Stomach (tissue), 4 donors: ENCODE data around the gene KATNAL2.

Experiments
- POLR2A ChIP-seq, 4 donors: fragments of 450-650 bp; IDR thresholded peaks; one replicate each; pipeline ENCODE4 v1.6.1; 2016; ENCODE audit warnings: antibody characterized with exemption in 4 of 4, control low read depth in 2 of 4, mild to moderate bottlenecking in 1 of 4, moderate library complexity in 1 of 4
- TF ChIP-seq, protein P1 (sequence below), 7 experiments: fragments of 450-650 bp in 4 of 7; fragments of 200-600 bp in 3 of 7; sonication (generic) in 3 of 7; IDR thresholded peaks; one replicate each; pipeline ENCODE4 v1.5.1; 2016 to 2019; ENCODE audit warnings: antibody characterized with exemption in 7 of 7, control low read depth in 2 of 7, mild to moderate bottlenecking in 1 of 7

DNA sequence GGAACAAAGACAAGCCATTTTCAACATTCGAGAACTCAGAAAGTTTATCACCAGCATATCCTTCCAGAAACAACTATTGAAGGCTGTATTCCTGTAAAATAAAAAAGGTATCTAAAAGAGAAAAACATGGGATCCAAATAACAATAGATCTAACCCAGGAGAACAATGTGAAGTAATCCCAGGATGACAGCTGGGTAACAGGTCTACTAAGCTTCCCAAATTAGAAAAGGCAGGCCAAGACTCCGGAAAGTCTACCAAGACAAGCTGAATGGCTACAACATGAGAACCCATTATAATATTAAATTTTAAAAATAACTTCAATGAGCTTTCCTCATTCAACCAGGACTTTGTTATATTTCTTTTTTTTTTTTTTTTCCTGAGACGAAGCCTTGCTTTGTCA is 6.5 kb upstream of the KATNAL2 start:
- TF ChIP-seq, protein P1, sequence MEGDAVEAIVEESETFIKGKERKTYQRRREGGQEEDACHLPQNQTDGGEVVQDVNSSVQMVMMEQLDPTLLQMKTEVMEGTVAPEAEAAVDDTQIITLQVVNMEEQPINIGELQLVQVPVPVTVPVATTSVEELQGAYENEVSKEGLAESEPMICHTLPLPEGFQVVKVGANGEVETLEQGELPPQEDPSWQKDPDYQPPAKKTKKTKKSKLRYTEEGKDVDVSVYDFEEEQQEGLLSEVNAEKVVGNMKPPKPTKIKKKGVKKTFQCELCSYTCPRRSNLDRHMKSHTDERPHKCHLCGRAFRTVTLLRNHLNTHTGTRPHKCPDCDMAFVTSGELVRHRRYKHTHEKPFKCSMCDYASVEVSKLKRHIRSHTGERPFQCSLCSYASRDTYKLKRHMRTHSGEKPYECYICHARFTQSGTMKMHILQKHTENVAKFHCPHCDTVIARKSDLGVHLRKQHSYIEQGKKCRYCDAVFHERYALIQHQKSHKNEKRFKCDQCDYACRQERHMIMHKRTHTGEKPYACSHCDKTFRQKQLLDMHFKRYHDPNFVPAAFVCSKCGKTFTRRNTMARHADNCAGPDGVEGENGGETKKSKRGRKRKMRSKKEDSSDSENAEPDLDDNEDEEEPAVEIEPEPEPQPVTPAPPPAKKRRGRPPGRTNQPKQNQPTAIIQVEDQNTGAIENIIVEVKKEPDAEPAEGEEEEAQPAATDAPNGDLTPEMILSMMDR (IDR thresholded peaks at IDR 0.05) = no peak
- no peak for TF ChIP-seq POLR2A (IDR thresholded peaks at IDR 0.05)
